CD14-positive monocyte (primary cell): ENCODE data around the gene LCLAT1. TPM values are rescaled to one million over a fixed set of nuclear protein-coding genes. Genes with fewer than 3 reads are reported as not detected.

Experiments used
- DNase-seq, 3 donors: peaks; one replicate each; pipeline ENCODE4 v3.0.0-alpha.2; 2011 to 2022
- H2AFZ ChIP-seq: 2 replicates; pipeline ENCODE4 v1.6.0; 2012; ENCODE audit warnings: mild to moderate bottlenecking, low read depth, low read length, inconsistent platforms; ENCODE audit not compliant: insufficient read depth, poor library complexity, severe bottlenecking
- H3K27ac ChIP-seq, 2 donors: 1 replicate in 1 of 2; 2 replicates in 1 of 2; pipeline ENCODE4 v1.5.1; 2012 to 2013; ENCODE audit warnings: low read length in 2 of 2, control low read depth in 1 of 2, inconsistent platforms in 1 of 2, low read depth in 1 of 2, mild to moderate bottlenecking in 1 of 2
- H3K27me3 ChIP-seq, 2 donors: one replicate each; pipeline versions ENCODE4 v1.6.0 to v1.6.1; 2011 to 2013; ENCODE audit warnings: low read length in 2 of 2; ENCODE audit not compliant: control insufficient read depth in 2 of 2, insufficient read depth in 2 of 2
- H3K36me3 ChIP-seq, 2 donors: replicated peaks in 1 of 2; 1 replicate in 1 of 2; 2 replicates in 1 of 2; pipeline versions ENCODE4 v1.5.1 to v1.6.1; 2012 to 2013; ENCODE audit warnings: low read length in 2 of 2, control low read depth in 1 of 2, inconsistent platforms in 1 of 2, mild to moderate bottlenecking in 1 of 2; ENCODE audit not compliant: insufficient read depth in 2 of 2, control insufficient read depth in 1 of 2
- H3K4me1 ChIP-seq, 2 donors: 1 replicate in 1 of 2; 2 replicates in 1 of 2; pipeline versions ENCODE4 v1.5.1 to v1.6.1; 2012 to 2013; ENCODE audit warnings: low read length in 2 of 2, control low read depth in 1 of 2, inconsistent platforms in 1 of 2, mild to moderate bottlenecking in 1 of 2, moderate library complexity in 1 of 2; ENCODE audit not compliant: insufficient read depth in 2 of 2, control insufficient read depth in 1 of 2
- H3K4me2 ChIP-seq: replicated peaks from 2 replicates; pipeline ENCODE3; 2012; ENCODE audit warnings: low read length, moderate library complexity, mild to moderate bottlenecking; ENCODE audit not compliant: poor library complexity, severe bottlenecking; ENCODE audit errors: extremely low read depth
- H3K4me3 ChIP-seq, 3 experiments: fragments of 200-600 bp in 1 of 3; sonication (generic) in 1 of 3; replicated peaks in 1 of 3; 1 replicate in 2 of 3; 2 replicates in 1 of 3; pipeline ENCODE4 v1.5.1; 2011 to 2013; ENCODE audit warnings: low read length in 3 of 3, mild to moderate bottlenecking in 3 of 3, control low read depth in 2 of 3, low read depth in 2 of 3, inconsistent platforms in 1 of 3, moderate library complexity in 1 of 3
- H3K79me2 ChIP-seq: 2 replicates; pipeline ENCODE4 v1.6.0; 2012; ENCODE audit warnings: mild to moderate bottlenecking, control low read depth, inconsistent platforms, low read length, moderate library complexity; ENCODE audit not compliant: insufficient read depth
- H3K9ac ChIP-seq: 2 replicates; pipeline ENCODE4 v1.6.0; 2017; ENCODE audit warnings: low read length, mild to moderate bottlenecking; ENCODE audit not compliant: insufficient read depth, poor library complexity, severe bottlenecking
- H3K9me3 ChIP-seq, 2 donors: replicated peaks in 1 of 2; 1 replicate in 1 of 2; 2 replicates in 1 of 2; pipeline versions ENCODE4 v1.5.1 to v1.6.1; 2012 to 2013; ENCODE audit warnings: low read length in 2 of 2, control low read depth in 1 of 2; ENCODE audit not compliant: control insufficient read depth in 1 of 2, insufficient read depth in 1 of 2
- H4K20me1 ChIP-seq: 2 replicates; pipeline ENCODE4 v1.6.0; 2012; ENCODE audit warnings: mild to moderate bottlenecking, low read length, control low read depth, moderate library complexity; ENCODE audit not compliant: insufficient read depth
- H3K27ac Mint-ChIP-seq, 7 donors: one replicate each; pipeline ENCODE4 v1.8.0; 2020; ENCODE audit warnings: mild to moderate bottlenecking in 7 of 7, mixed read lengths in 7 of 7, moderate library complexity in 6 of 7, inconsistent platforms in 2 of 7
- H3K27me3 Mint-ChIP-seq, 3 donors: one replicate each; pipeline ENCODE4 v1.8.0; 2021 to 2022; ENCODE audit warnings: low read depth in 3 of 3, mild to moderate bottlenecking in 3 of 3, mixed read lengths in 3 of 3, moderate library complexity in 3 of 3, inconsistent platforms in 1 of 3
- H3K36me3 Mint-ChIP-seq, 2 donors: one replicate each; pipeline ENCODE4 v1.8.0; 2020; ENCODE audit warnings: mixed read lengths in 2 of 2, inconsistent platforms in 1 of 2, mild to moderate bottlenecking in 1 of 2
- H3K4me1 Mint-ChIP-seq: one replicate; pipeline ENCODE4 v1.8.0; 2020; ENCODE audit warnings: mild to moderate bottlenecking, mixed read lengths
- H3K4me3 Mint-ChIP-seq, 2 donors: one replicate each; pipeline ENCODE4 v1.8.0; 2020; ENCODE audit warnings: mild to moderate bottlenecking in 2 of 2, mixed read lengths in 2 of 2, moderate library complexity in 1 of 2
- H3K9me3 Mint-ChIP-seq, 7 donors: one replicate each; pipeline ENCODE4 v1.8.0; 2020 to 2022; ENCODE audit warnings: mixed read lengths in 7 of 7, mild to moderate bottlenecking in 6 of 7, moderate library complexity in 6 of 7, inconsistent platforms in 2 of 7
- CTCF ChIP-seq: fragments of 200-600 bp; IDR thresholded peaks from one replicate; pipeline ENCODE4 v1.8.0; 2022; ENCODE audit warnings: antibody characterized with exemption, mild to moderate bottlenecking
- whole genome bisulfite sequencing: methylation state at CpG from one replicate; pipeline ENCODE4 v1.1.5; 2013; ENCODE audit warnings: missing lambda C conversion rate; ENCODE audit not compliant: insufficient coverage; 5-methylcytosine and 5-hydroxymethylcytosine counted together
- intact Hi-C, 2 donors: fragments of 100-400 bp; cut with micrococcal nuclease; formaldehyde crosslinking; loops; one replicate each; pipeline versions ENCODE4 v1.15.0 to v1.15.1; 2023
- polyA plus RNA-seq, 3 donors: library from polyadenylated mRNA; depleted of rRNA in 1 of 3; unstranded in 2 of 3; stranded (reverse) in 1 of 3; fragments of 300-500 nt in 2 of 3; fragments of >200 nt in 1 of 3; fragmentation: Illumina TruSeq in 2 of 3; gene quantifications; 1 replicate in 2 of 3; 2 replicates in 1 of 3; pipeline ENCODE4 v1.2.3, GENCODE V29; 2012 to 2021

LCLAT1 gene
- polyA plus RNA-seq, 3 donors = 1.2 to 5.7 (median 1.3) TPM

DNA sequence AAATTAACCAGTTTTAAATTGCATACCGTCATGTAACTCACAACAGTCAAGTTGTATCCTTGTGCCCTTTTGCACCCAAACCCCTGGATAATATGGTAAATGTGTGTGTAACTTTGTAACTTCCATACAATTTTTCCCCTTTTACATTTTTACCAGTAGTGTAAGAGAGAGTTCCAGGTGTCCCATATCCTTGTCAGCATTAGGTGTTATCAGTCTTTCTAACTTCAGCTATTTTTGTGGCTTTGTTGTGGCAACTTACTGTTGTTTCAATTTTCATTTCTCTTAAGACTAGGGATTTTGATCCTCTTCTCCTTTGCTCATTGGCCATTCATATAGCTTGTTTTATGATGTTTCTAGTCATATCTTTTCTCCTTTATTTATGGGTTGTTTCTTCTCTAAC, 94.6 kb downstream of the LCLAT1 start:
- no peaks in the 10 kb centered on the region for H3K36me3 ChIP-seq
- H3K9ac ChIP-seq = no peak overlapping the region
- Mint-ChIP-seq H3K27ac (no peak overlapping the region), H3K4me3 (no peak overlapping the region), H3K9me3 (peaks cover 2 to 11% (median 8%) of the 10 kb centered on the region in 7 donors), H3K4me1 (peaks cover 2% of the 10 kb centered on the region), H3K36me3 (peaks cover 3 to 7% of the 10 kb centered on the region in 2 donors), H3K27me3 (peaks cover 0 to 2% (median 0%) of the 10 kb centered on the region in 3 donors)
- no peak overlapping the region for H3K27ac ChIP-seq
- no CpG with 5 or more reads among the region's 1 CpG for WGBS
- no peak overlapping the region for H3K4me3 ChIP-seq
- intact Hi-C loops = no loop called here
- DNase-seq = no peak
- H3K79me2 ChIP-seq = no peaks in the 10 kb centered on the region
- peaks cover 2 to 4% of the 10 kb centered on the region in 2 donors for H3K9me3 ChIP-seq
- no peak overlapping the region for H2AFZ ChIP-seq
- no peaks in the 10 kb centered on the region for H3K4me1 ChIP-seq
- no peak for TF ChIP-seq CTCF
- no peaks in the 10 kb centered on the region for H3K27me3 ChIP-seq
- no peak overlapping the region for H3K4me2 ChIP-seq
- H4K20me1 ChIP-seq = no peaks in the 10 kb centered on the region

DNA sequence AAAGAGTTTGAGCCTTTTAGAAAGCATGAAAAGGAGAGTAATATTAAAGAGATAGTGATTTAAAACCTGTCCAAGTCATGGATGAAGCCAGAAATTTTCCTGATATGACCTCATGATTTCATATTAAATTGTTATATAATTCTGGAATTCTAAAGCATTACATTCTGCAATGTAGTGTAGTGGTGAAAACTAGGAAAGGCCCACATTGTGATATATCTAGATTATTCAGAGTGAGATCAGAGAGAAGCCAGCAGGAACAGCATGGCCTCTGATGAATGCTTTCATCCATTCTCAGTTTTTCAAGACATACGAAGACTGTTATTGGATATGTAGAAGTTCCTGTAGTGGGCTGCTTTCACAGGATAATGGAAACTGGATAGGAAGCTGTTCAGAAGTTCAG, 98.8 kb downstream of the LCLAT1 start:
- peaks cover 2% of the 10 kb centered on the region for H3K4me1 Mint-ChIP-seq
- Histone ChIP-seq H3K9me3 (peaks cover 0 to 1% of the 10 kb centered on the region in 2 donors), H3K4me3 (no peak overlapping the region), H3K79me2 (no peaks in the 10 kb centered on the region), H4K20me1 (no peaks in the 10 kb centered on the region), H2AFZ (no peak overlapping the region), H3K36me3 (no peaks in the 10 kb centered on the region), H3K27me3 (no peaks in the 10 kb centered on the region), H3K4me2 (no peak overlapping the region), H3K4me1 (no peaks in the 10 kb centered on the region), H3K9ac (no peak overlapping the region), H3K27ac (no peak overlapping the region)
- no peak for DNase-seq
- no peak overlapping the region for H3K27ac Mint-ChIP-seq
- H3K4me3 Mint-ChIP-seq = no peak overlapping the region
- H3K9me3 Mint-ChIP-seq = peaks cover 0 to 3% (median 2%) of the 10 kb centered on the region in 7 donors
- peaks cover 2 to 8% of the 10 kb centered on the region in 2 donors for H3K36me3 Mint-ChIP-seq
- WGBS = no CpG with 5 or more reads among the region's 1 CpG
- intact Hi-C loops = no loop called here
- no peak for TF ChIP-seq CTCF
- no peaks in the 10 kb centered on the region for H3K27me3 Mint-ChIP-seq
